Left lung (tissue), 10 donors: Measurements from ENCODE around the gene MALRD1. TPM values are rescaled to one million over a fixed set of nuclear protein-coding genes. Genes with fewer than 3 reads are reported as not detected.

Source experiments
- ATAC-seq: fragments of 200-7000 bp; cut with Tn5 transposase; one replicate; pipeline ENCODE4 v1.9.1; 2020; ENCODE audit warnings: moderate library complexity
- DNase-seq, 4 donors: peaks; one replicate each; pipeline ENCODE4 v3.0.0-alpha.2; 2013 to 2020
- H3K27ac ChIP-seq, 2 donors: fragments of 200-600 bp; sonication (generic) in 1 of 2; one replicate each; pipeline versions ENCODE4 v1.5.0 to v1.8.0; 2020 to 2021
- H3K27me3 ChIP-seq, 2 donors: fragments of 200-600 bp; sonication (generic) in 1 of 2; one replicate each; pipeline versions ENCODE4 v1.5.0 to v1.8.0; 2020 to 2021
- H3K36me3 ChIP-seq, 2 donors: fragments of 200-600 bp; sonication (generic) in 1 of 2; one replicate each; pipeline versions ENCODE4 v1.5.0 to v1.8.0; 2020 to 2021
- H3K4me1 ChIP-seq, 2 donors: fragments of 200-600 bp; one replicate each; pipeline ENCODE4 v1.8.0; 2021
- H3K4me3 ChIP-seq, 2 donors: fragments of 200-600 bp; sonication (generic) in 1 of 2; one replicate each; pipeline versions ENCODE4 v1.5.0 to v1.8.0; 2020 to 2021; ENCODE audit warnings: mild to moderate bottlenecking in 1 of 2
- H3K9me3 ChIP-seq, 2 donors: fragments of 200-600 bp; sonication (generic) in 1 of 2; one replicate each; pipeline versions ENCODE4 v1.5.0 to v1.8.0; 2020 to 2021
- intact Hi-C, 2 donors: fragments of 100-400 bp; cut with DNase I; formaldehyde crosslinking; loops; one replicate each; pipeline versions ENCODE4 v1.11.2 to v1.14.2; 2022
- polyA plus RNA-seq, 6 donors: library from polyadenylated mRNA; unstranded; fragments of 120-200 nt; gene quantifications; one replicate each; pipeline ENCODE4 v1.2.1, GENCODE V29; 2013; ENCODE audit not compliant: insufficient read length in 6 of 6
- total RNA-seq, 2 donors: library from RNA; stranded (reverse); fragmentation: NEBNext Ultra II Directional; extraction: Animal tissue kit (Norgen Biotek cat#: 25700); gene quantifications; one replicate each; pipeline ENCODE4 v1.2.1, GENCODE V29; 2021
- TF ChIP-seq, protein P1 (sequence below), 2 donors: fragments of 200-600 bp; sonication (generic) in 1 of 2; IDR thresholded peaks; one replicate each; pipeline versions ENCODE4 v1.5.0 to v1.8.0; 2021; ENCODE audit warnings: antibody characterized with exemption in 2 of 2
- donor health status: DM: no; HTN: yes; CAD: no.
- donor health status: DM: no; HTN: no; CAD: no.

The MALRD1 gene
- total and polyA plus RNA-seq, 8 donors, result 2.6 to 12.3 (median 6.9) TPM

DNA sequence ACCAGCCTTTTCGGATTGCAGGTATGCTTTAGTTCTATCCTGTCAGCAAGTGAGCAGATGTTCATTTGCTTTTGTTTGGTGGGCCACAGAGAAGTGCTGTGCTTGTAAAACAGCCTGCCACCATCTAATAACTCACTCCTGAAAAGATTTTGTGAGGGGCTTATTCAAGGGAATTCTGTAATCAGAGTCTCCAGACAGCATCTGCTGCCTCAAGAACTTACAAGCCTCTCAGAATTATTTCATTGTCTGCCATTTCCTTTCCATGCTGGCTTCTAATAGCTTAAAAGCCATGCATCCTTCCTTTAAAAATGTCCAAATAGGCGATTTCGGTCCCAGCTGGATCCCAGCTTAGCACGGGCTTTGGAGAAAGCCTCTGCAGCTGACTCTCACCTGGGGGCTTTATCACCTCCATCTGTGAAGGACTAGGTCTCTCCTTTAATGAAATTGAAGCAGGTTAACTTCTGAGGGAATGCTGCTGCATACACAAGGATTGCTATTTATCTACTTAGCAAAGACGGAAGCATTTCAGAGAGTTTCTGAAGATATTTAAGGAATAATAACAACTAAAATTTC lies 48.0 kb downstream of the MALRD1 start:
- H3K27ac ChIP-seq, result no peak overlapping the region
- no peak for ATAC-seq
- H3K9me3 ChIP-seq, result peaks cover 0 to 4% of the 10 kb centered on the region in 2 donors
- no peaks in the 10 kb centered on the region for H3K36me3 ChIP-seq
- no peak overlapping the region for H3K4me3 ChIP-seq
- intact Hi-C loops, result no loop called here
- DNase-seq, result no peak
- H3K27me3 ChIP-seq, result no peaks in the 10 kb centered on the region
- TF ChIP-seq, protein P1, sequence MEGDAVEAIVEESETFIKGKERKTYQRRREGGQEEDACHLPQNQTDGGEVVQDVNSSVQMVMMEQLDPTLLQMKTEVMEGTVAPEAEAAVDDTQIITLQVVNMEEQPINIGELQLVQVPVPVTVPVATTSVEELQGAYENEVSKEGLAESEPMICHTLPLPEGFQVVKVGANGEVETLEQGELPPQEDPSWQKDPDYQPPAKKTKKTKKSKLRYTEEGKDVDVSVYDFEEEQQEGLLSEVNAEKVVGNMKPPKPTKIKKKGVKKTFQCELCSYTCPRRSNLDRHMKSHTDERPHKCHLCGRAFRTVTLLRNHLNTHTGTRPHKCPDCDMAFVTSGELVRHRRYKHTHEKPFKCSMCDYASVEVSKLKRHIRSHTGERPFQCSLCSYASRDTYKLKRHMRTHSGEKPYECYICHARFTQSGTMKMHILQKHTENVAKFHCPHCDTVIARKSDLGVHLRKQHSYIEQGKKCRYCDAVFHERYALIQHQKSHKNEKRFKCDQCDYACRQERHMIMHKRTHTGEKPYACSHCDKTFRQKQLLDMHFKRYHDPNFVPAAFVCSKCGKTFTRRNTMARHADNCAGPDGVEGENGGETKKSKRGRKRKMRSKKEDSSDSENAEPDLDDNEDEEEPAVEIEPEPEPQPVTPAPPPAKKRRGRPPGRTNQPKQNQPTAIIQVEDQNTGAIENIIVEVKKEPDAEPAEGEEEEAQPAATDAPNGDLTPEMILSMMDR (IDR thresholded peaks at IDR 0.05), result no peak
- no peaks in the 10 kb centered on the region for H3K4me1 ChIP-seq

DNA sequence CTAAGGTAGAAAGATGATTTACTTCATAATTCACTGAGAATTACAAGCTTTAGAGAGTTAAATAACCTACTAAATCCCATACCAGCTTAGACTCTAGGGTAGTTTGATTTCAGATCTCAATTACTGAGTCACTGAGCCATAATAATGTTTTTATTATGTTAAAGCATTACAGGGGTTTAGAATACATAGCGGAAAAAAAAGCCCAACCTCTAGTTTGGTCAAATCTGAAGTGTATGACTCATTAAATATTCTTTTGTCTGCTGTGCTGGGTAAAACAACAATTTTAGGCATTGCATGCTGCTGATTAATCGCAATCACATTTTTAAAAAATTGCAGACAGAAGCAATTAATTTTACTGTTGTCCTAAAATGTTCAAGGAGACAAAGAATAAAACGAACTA lies 48.5 kb downstream of the MALRD1 start:
- intact Hi-C loops, result no loop called here
- Histone ChIP-seq H3K27me3 (no peaks in the 10 kb centered on the region), H3K36me3 (no peaks in the 10 kb centered on the region), H3K4me3 (no peak overlapping the region), H3K4me1 (no peaks in the 10 kb centered on the region), H3K27ac (no peak overlapping the region), H3K9me3 (peaks cover 0 to 4% of the 10 kb centered on the region in 2 donors)
- DNase-seq (no peak), ATAC-seq (no peak)
- TF ChIP-seq, protein P1 (IDR thresholded peaks at IDR 0.05), result no peak

DNA sequence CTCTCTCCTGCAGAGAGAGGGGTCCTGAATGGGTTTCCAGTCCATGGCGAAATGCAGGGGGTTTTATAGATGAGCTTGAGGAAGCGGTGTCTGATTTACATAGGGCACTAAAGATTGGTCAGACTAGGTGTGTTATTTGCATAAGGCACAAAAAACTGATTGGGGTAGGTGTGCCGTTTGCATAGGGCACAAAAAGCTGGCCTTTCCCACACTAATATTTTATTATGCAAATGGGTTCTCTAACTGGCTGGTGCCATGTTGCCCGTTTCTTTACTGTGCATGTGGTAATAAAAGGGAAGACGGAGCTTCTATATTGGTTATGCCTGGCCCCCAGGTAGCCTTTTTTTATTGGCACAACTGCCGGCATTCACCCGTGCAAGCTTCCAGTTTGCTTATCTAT lies 50.2 kb downstream of the MALRD1 start:
- intact Hi-C loops, result no loop called here
- H3K27ac ChIP-seq, result no peak overlapping the region

DNA sequence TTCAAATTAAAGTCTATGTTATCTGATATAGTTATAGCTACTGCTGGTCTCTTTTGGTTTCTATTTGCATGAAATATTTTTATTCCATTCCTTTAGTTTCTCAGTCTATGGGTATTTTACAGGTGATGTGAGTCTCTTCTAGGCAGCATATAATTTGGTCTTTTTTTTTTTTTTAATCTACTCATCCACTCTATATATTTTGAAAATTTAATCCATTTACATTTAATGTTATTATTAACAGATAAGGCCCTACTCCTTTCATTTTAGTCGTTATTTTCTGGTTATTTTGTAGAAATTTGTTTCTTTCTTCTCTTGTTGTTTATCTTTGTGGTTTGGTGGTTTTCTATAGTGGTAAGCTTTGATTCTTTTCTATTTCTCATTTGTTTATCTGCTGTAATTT lies 58.8 kb downstream of the MALRD1 start:
- Histone ChIP-seq H3K4me3 (no peak overlapping the region), H3K36me3 (no peaks in the 10 kb centered on the region), H3K4me1 (no peaks in the 10 kb centered on the region), H3K27ac (no peak overlapping the region), H3K27me3 (no peaks in the 10 kb centered on the region), H3K9me3 (peaks cover 0 to 35% of the 10 kb centered on the region in 2 donors)
- intact Hi-C loops, result no loop called here
- DNase-seq (no peak), ATAC-seq (no peak)
- TF ChIP-seq, protein P1 (IDR thresholded peaks at IDR 0.05), result no peak

More for the DNA sequence above, 50.2 kb downstream of the MALRD1 start:
- TF ChIP-seq, protein P1 (IDR thresholded peaks at IDR 0.05), result no peak
- DNase-seq (no peak), ATAC-seq (no peak)
- Histone ChIP-seq H3K27me3 (no peaks in the 10 kb centered on the region), H3K4me3 (no peak overlapping the region), H3K4me1 (no peaks in the 10 kb centered on the region), H3K9me3 (peaks cover 0 to 4% of the 10 kb centered on the region in 2 donors), H3K36me3 (no peaks in the 10 kb centered on the region)

DNA sequence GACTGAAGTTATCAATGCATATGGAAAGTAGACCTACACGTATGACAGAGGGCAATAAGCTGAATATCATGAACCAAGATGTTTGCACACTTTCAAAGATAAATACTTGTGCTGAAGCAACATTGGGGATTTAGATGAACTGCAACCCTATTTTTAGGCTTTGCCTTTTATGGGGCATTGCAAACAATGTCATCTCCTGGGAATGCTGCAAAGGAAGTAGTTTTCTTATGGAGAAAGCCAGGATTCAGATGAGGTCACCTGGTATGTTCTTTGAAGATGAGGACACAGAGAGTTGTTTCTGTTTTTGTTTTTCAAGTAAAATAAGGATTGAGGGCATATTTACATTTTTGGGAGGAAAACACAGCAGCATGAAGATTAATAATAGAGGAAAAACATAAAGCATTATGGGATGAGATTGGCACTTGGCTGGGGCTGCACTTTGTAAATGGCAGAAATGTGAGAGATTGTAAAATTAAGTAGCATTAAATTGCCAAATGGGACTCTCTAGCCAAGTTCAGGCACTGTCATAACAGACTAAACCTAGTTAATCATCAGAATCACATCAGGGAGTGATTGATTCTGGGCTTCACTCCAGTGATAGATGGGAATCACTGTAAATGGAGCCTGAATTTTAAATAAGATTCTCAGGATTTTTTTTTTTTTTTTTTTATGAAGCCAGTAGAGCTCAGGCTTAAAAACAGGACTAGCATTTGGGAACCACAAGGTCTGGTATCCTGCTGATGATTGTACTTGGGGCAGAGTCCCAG lies 63.1 kb downstream of the MALRD1 start:
- no peaks in the 10 kb centered on the region for H3K27me3 ChIP-seq
- TF ChIP-seq, protein P1 (IDR thresholded peaks at IDR 0.05), result no peak
- intact Hi-C loops, result no loop called here
- H3K27ac ChIP-seq, result no peak overlapping the region
- H3K9me3 ChIP-seq, result peaks cover 0 to 36% of the 10 kb centered on the region in 2 donors
- ATAC-seq (no peak), DNase-seq (no peak)
- H3K4me1 ChIP-seq, result no peaks in the 10 kb centered on the region
- H3K36me3 ChIP-seq, result no peaks in the 10 kb centered on the region
- no peak overlapping the region for H3K4me3 ChIP-seq
